H9 (cell line): Measurements from ENCODE around the gene PIH1D2. TPM values are rescaled to one million over a fixed set of nuclear protein-coding genes. Genes with fewer than 3 reads are reported as not detected.
A peak's percentile ranks its signal among the peaks of the same experiment; 100 is the strongest.

ENCODE experiments used
- DNase-seq: peaks from one replicate; pipeline ENCODE4 v3.0.0-alpha.2; 2017
- H2AFZ ChIP-seq: one replicate; pipeline ENCODE4 v1.6.1; 2013; ENCODE audit warnings: mild to moderate bottlenecking, low read length, control low read depth, moderate library complexity
- H2AK5ac ChIP-seq: 2 replicates; pipeline ENCODE4 v1.6.1; 2013; ENCODE audit warnings: low read length, control low read depth, mixed read lengths; ENCODE audit not compliant: insufficient read length
- H2BK120ac ChIP-seq: one replicate; pipeline ENCODE4 v1.6.1; 2013; ENCODE audit warnings: low read depth, mild to moderate bottlenecking, low read length, control low read depth, inconsistent platforms; ENCODE audit not compliant: poor library complexity, severe bottlenecking
- H2BK12ac ChIP-seq: 2 replicates; pipeline ENCODE4 v1.6.1; 2013; ENCODE audit warnings: low read length, control low read depth, mixed read lengths, low read depth; ENCODE audit not compliant: insufficient read length
- H2BK15ac ChIP-seq: 2 replicates; pipeline ENCODE4 v1.6.1; 2013; ENCODE audit warnings: low read depth, low read length, control low read depth
- H2BK20ac ChIP-seq: one replicate; pipeline ENCODE4 v1.6.1; 2013; ENCODE audit warnings: low read depth, mild to moderate bottlenecking, low read length, control low read depth, inconsistent platforms; ENCODE audit not compliant: poor library complexity, severe bottlenecking
- H2BK5ac ChIP-seq: 2 replicates; pipeline ENCODE4 v1.6.1; 2013; ENCODE audit warnings: low read length, control low read depth, mixed read lengths; ENCODE audit not compliant: insufficient read length
- H3K14ac ChIP-seq: 2 replicates; pipeline ENCODE4 v1.6.1; 2013; ENCODE audit warnings: low read length, control low read depth; ENCODE audit not compliant: insufficient read depth
- H3K18ac ChIP-seq: 2 replicates; pipeline ENCODE4 v1.6.1; 2013; ENCODE audit warnings: low read depth, mild to moderate bottlenecking, mixed read lengths, low read length, control low read depth; ENCODE audit not compliant: insufficient read length
- H3K23ac ChIP-seq: 2 replicates; pipeline ENCODE4 v1.6.1; 2013; ENCODE audit warnings: low read length, control low read depth, mixed read lengths, low read depth; ENCODE audit not compliant: insufficient read length
- H3K23me2 ChIP-seq: 2 replicates; pipeline ENCODE4 v1.6.1; 2013; ENCODE audit warnings: low read depth, mild to moderate bottlenecking, mixed read lengths, low read length, control low read depth; ENCODE audit not compliant: insufficient read length, poor library complexity, severe bottlenecking
- H3K27ac ChIP-seq: 2 replicates; pipeline ENCODE4 v1.5.1; 2013; ENCODE audit warnings: low read length, control low read depth, mixed read lengths, low read depth; ENCODE audit not compliant: insufficient read length
- H3K27me3 ChIP-seq: 2 replicates; pipeline ENCODE4 v1.6.1; 2013; ENCODE audit warnings: low read length, control low read depth, inconsistent platforms; ENCODE audit not compliant: insufficient read depth
- H3K4ac ChIP-seq: 2 replicates; pipeline ENCODE4 v1.6.1; 2013; ENCODE audit warnings: low read depth, mild to moderate bottlenecking, control low read depth, inconsistent platforms, low read length, moderate library complexity
- H3K4me1 ChIP-seq: 2 replicates; pipeline ENCODE4 v1.6.1; 2013; ENCODE audit warnings: low read length, control low read depth, inconsistent platforms; ENCODE audit not compliant: insufficient read depth
- H3K4me2 ChIP-seq: 2 replicates; pipeline ENCODE4 v1.6.1; 2013; ENCODE audit warnings: low read length, control low read depth, mixed read lengths; ENCODE audit not compliant: insufficient read length, insufficient read depth
- H3K56ac ChIP-seq: 2 replicates; pipeline ENCODE4 v1.6.1; 2013; ENCODE audit warnings: low read depth, mild to moderate bottlenecking, mixed read lengths, low read length, control low read depth; ENCODE audit not compliant: insufficient read length
- H3K79me1 ChIP-seq: 2 replicates; pipeline ENCODE4 v1.6.1; 2013; ENCODE audit warnings: low read depth, mild to moderate bottlenecking, moderate library complexity, low read length, control low read depth, inconsistent platforms; ENCODE audit not compliant: insufficient read depth, poor library complexity, severe bottlenecking
- H3K79me2 ChIP-seq: 2 replicates; pipeline ENCODE4 v1.6.1; 2013; ENCODE audit warnings: low read length, control low read depth, inconsistent platforms; ENCODE audit not compliant: insufficient read depth
- H3K9ac ChIP-seq: 2 replicates; pipeline ENCODE4 v1.6.1; 2013; ENCODE audit warnings: low read length, control low read depth, mixed read lengths; ENCODE audit not compliant: insufficient read length; ENCODE audit errors: extremely low read depth
- H3K9me3 ChIP-seq: one replicate; pipeline ENCODE4 v1.6.1; 2013; ENCODE audit warnings: low read depth, low read length, inconsistent platforms; ENCODE audit not compliant: control insufficient read depth
- H3T11ph ChIP-seq: one replicate; pipeline ENCODE4 v1.6.1; 2013; ENCODE audit warnings: mild to moderate bottlenecking, low read length, control low read depth, inconsistent platforms
- H4K20me1 ChIP-seq: one replicate; pipeline ENCODE4 v1.6.1; 2013; ENCODE audit not compliant: control insufficient read depth, insufficient read length, insufficient read depth
- H4K5ac ChIP-seq: 2 replicates; pipeline ENCODE4 v1.6.1; 2013; ENCODE audit warnings: low read depth, mild to moderate bottlenecking, mixed read lengths, low read length, control low read depth; ENCODE audit not compliant: insufficient read length
- H4K8ac ChIP-seq: replicated peaks from 2 replicates; pipeline ENCODE4 v1.6.1; 2013; ENCODE audit warnings: low read length, control low read depth, mixed read lengths, low read depth; ENCODE audit not compliant: insufficient read length
- H4K91ac ChIP-seq: 2 replicates; pipeline ENCODE4 v1.6.1; 2013; ENCODE audit warnings: low read depth, mild to moderate bottlenecking, moderate library complexity, mixed read lengths, low read length, control low read depth; ENCODE audit not compliant: insufficient read length
- H3K27ac Mint-ChIP-seq, 3 experiments: 2 replicates in 2 of 3; 3 replicates in 1 of 3; pipeline ENCODE4 v1.8.0; 2020 to 2021; ENCODE audit warnings: mixed read lengths in 3 of 3, mild to moderate bottlenecking in 1 of 3, moderate library complexity in 1 of 3
- H3K27me3 Mint-ChIP-seq: 2 replicates; pipeline ENCODE4 v1.8.0; 2021; ENCODE audit warnings: low read depth, mild to moderate bottlenecking, moderate library complexity, mixed read lengths
- H3K36me3 Mint-ChIP-seq, 3 experiments: 2 replicates in 2 of 3; 3 replicates in 1 of 3; pipeline ENCODE4 v1.8.0; 2020 to 2021; ENCODE audit warnings: low read depth in 3 of 3, mixed read lengths in 3 of 3; ENCODE audit not compliant: insufficient read depth in 1 of 3
- H3K4me1 Mint-ChIP-seq, 2 experiments: 2 replicates each; pipeline ENCODE4 v1.8.0; 2020; ENCODE audit warnings: mixed read lengths in 2 of 2
- H3K4me3 Mint-ChIP-seq, 2 experiments: 2 replicates in 1 of 2; 3 replicates in 1 of 2; pipeline ENCODE4 v1.8.0; 2020 to 2021; ENCODE audit warnings: mild to moderate bottlenecking in 2 of 2, mixed read lengths in 2 of 2, moderate library complexity in 1 of 2
- H3K9me3 Mint-ChIP-seq, 2 experiments: 2 replicates in 1 of 2; 3 replicates in 1 of 2; pipeline ENCODE4 v1.8.0; 2020; ENCODE audit warnings: mild to moderate bottlenecking in 2 of 2, mixed read lengths in 2 of 2, moderate library complexity in 1 of 2
- whole genome bisulfite sequencing: extraction: QIAGEN DNeasy Blood & Tissue Kit; methylation state at CpG from one replicate; pipeline ENCODE4 v1.1.7; 2013; ENCODE audit warnings: missing lambda C conversion rate, low lambda C conversion rate, mixed read lengths; ENCODE audit not compliant: insufficient read length; ENCODE audit errors: extremely low coverage; 5-methylcytosine and 5-hydroxymethylcytosine counted together
- total RNA-seq: library from RNA; stranded (reverse); gene quantifications from 2 replicates; pipeline ENCODE4 v1.2.1, GENCODE V29; 2021
- TF ChIP-seq, protein P1 (sequence below): fragments of 200-600 bp; sonication (generic); conservative IDR thresholded peaks from 3 replicates; pipeline ENCODE4 v1.8.0; 2021; ENCODE audit warnings: antibody characterized with exemption, mild to moderate bottlenecking

PIH1D2 gene
- total RNA-seq, 1 experiment from 2014 or later = 1.1 TPM

DNA sequence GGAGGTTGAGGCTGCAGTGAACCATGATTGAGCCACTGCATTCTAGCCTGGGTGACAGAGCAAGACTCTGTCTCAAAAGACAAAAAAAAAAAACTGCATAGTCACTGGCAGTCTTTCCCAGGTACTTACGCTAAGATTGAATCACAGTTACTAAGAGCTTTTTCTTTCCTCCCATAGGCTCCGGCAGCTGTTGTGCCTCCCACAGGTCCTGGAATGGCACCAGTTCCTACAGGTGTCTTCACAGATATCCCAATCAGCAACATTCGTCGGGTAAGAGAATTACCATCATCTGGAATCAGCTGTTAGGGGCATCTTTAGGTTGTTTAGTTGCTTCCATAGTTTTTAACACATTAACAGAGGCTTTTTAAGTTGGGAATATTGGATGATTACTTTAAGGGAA lies 28.9 kb downstream of the PIH1D2 start:
- H3K18ac ChIP-seq = no peak overlapping the region
- Mint-ChIP-seq H3K27me3 (no peaks in the 10 kb centered on the region), H3K4me3 (no peak overlapping the region), H3K4me1 (no peaks in the 10 kb centered on the region), H3K36me3 (peaks cover 55 to 82% (median 82%) of the 10 kb centered on the region in 3 experiments), H3K27ac (0 out of 7 replicates have a peak overlapping the region, but pooled peaks of 1 of the 3 experiments have one; percentile 39), H3K9me3 (no peaks in the 10 kb centered on the region)
- H3K56ac ChIP-seq = no peak overlapping the region
- H3K4ac ChIP-seq = no peak overlapping the region
- no peak overlapping the region for H4K91ac ChIP-seq
- H4K5ac ChIP-seq = no peak overlapping the region
- H4K8ac ChIP-seq = no peak overlapping the region
- no peak overlapping the region for H2AK5ac ChIP-seq
- no peak overlapping the region for H3K9ac ChIP-seq
- H3K4me2 ChIP-seq = no peak overlapping the region
- TF ChIP-seq, protein P1, sequence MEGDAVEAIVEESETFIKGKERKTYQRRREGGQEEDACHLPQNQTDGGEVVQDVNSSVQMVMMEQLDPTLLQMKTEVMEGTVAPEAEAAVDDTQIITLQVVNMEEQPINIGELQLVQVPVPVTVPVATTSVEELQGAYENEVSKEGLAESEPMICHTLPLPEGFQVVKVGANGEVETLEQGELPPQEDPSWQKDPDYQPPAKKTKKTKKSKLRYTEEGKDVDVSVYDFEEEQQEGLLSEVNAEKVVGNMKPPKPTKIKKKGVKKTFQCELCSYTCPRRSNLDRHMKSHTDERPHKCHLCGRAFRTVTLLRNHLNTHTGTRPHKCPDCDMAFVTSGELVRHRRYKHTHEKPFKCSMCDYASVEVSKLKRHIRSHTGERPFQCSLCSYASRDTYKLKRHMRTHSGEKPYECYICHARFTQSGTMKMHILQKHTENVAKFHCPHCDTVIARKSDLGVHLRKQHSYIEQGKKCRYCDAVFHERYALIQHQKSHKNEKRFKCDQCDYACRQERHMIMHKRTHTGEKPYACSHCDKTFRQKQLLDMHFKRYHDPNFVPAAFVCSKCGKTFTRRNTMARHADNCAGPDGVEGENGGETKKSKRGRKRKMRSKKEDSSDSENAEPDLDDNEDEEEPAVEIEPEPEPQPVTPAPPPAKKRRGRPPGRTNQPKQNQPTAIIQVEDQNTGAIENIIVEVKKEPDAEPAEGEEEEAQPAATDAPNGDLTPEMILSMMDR = no peak
- no peaks in the 10 kb centered on the region for H3K4me1 ChIP-seq
- no peaks in the 10 kb centered on the region for H3K23me2 ChIP-seq
- H3K9me3 ChIP-seq = no peaks in the 10 kb centered on the region
- no peak overlapping the region for H2BK20ac ChIP-seq
- H2BK120ac ChIP-seq = no peak overlapping the region
- no peaks in the 10 kb centered on the region for H3K79me2 ChIP-seq
- H3K14ac ChIP-seq = no peak overlapping the region
- H4K20me1 ChIP-seq = no peaks in the 10 kb centered on the region
- no peaks in the 10 kb centered on the region; the same call in 1 of the 2 replicates for H3K27me3 ChIP-seq
- H3K79me1 ChIP-seq = no peaks in the 10 kb centered on the region
- H2BK15ac ChIP-seq = no peak overlapping the region
- H3T11ph ChIP-seq = no peak overlapping the region
- no peak for DNase-seq
- no peak overlapping the region for H3K27ac ChIP-seq
- WGBS = no CpG with 5 or more reads among the region's 4 CpGs
- no peak overlapping the region for H2BK12ac ChIP-seq
- H2BK5ac ChIP-seq = no peak overlapping the region
- H3K23ac ChIP-seq = no peak overlapping the region
- H2AFZ ChIP-seq = no peak overlapping the region
